GM12873 (cell line): ENCODE measurements around the gene MSI2.

Experiments
- CTCF ChIP-seq: IDR thresholded peaks from 2 replicates; pipeline ENCODE4 v1.5.1; 2012; ENCODE audit warnings: low read depth, mild to moderate bottlenecking, moderate library complexity, low read length, control low read depth; ENCODE audit not compliant: insufficient read depth; ENCODE audit errors: missing control alignments

MSI2 gene

DNA sequence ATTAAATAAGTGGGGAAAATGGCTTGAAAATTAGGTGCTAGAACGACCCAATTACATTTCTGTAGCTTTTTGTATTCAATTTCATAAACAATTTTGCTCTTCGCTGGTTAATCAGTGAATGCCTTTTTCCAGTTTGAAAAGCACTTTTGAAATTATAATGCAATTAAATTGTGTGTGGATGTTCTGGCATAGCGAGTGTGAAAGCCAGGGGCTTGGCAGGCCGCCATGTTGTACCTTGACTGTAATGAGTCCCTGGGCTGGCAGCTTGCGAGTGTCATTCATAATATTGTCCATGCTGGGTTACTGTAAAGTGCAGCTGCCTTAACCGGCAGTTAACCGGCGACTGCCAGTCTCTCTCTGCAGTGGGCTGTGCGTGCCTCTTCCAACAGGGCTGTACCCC lies 310.9 kb downstream of the MSI2 start:
- no peak for TF ChIP-seq CTCF

- TF ChIP-seq CTCF, result no peak
Measured at GRCh38 chr17:57568340-57568739, 312.0 kb downstream of the MSI2 start.

DNA sequence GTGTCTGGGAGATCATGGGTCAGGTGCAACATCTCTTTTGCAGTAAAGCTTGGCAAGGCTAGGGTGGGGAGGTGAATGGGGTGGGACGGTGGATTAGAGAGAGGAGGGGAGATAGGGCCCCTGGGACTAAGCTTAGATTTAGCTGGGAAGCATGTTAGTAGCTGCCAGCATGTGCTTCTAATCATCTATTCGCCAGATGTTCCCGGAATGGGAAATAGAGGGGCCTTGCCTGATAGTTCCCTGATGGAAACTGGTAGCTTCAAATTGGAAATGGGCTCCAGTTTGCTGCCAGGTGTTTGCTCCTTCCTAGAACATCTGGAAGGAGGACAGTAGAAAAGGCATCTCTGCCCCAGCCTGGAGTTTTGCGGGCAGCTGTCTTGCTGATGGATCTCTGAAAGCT lies 312.7 kb downstream of the MSI2 start:
- TF ChIP-seq CTCF, result no peak

DNA sequence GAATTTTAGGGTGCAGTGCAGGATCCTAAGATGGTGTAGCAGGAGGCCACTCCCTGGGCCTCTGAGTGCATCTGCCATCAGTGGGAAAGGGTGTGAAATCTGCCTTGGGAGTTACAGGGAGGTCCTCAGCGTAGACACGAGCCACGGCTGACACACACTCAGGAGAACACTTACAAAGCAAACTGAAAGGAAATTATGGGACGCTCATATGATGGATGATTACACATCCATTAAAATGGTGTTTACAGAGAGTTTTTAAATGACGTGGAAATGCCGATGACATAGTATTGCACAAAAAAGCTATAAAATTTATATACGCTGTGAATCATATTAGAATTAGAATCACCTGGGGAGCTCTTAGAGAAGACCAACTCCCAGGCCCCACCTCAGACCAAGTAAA lies 313.5 kb downstream of the MSI2 start:
- TF ChIP-seq CTCF, result no peak

- TF ChIP-seq CTCF, result no peak
Measured at GRCh38 chr17:57570724-57571344, 314.5 kb downstream of the MSI2 start.

- no peak for TF ChIP-seq CTCF
Measured at GRCh38 chr17:57572062-57572461, 315.7 kb downstream of the MSI2 start.

DNA sequence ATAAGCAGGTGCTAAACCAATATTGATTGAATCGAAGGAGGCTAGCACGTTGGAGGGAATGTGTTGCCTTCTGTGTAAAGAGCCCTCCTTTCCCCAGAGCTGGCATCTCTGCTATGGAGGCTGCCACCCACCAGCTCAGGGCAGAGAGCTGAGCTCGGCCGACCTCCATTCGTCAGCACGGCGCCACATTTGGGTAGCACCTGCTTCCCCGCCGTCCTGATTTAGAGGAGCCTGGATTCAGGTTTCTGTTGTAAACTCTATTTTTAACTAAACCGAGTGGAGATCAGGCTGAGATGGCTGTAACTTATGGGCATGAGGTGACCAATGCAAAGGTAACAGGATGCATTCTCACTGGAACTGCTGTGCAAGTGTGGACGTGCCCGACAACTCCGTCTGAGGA lies 316.3 kb downstream of the MSI2 start:
- no peak for TF ChIP-seq CTCF
